ENCODE data around the gene COBL. TPM values are rescaled to one million over a fixed set of nuclear protein-coding genes. Genes with fewer than 3 reads are reported as not detected.

COBL gene
- total RNA-seq, 1 donor from 2014 or later, result 0.05 TPM

- peaks cover 70% of the 10 kb centered on the region for H3K27me3 Mint-ChIP-seq (ENCODE audit: low read depth)
- peaks cover 6% of the 10 kb centered on the region for H3K4me1 Mint-ChIP-seq
- H3K36me3 Mint-ChIP-seq (ENCODE audit: low read depth), result no peaks in the 10 kb centered on the region
- no peak for TF ChIP-seq CTCF (conservative IDR thresholded peaks at IDR 0.05)
- no peak for DNase-seq (ENCODE audit: low read depth, low spot score)
- no peaks in the 10 kb centered on the region for H3K9me3 Mint-ChIP-seq
- no peak overlapping the region for H3K27ac Mint-ChIP-seq (ENCODE audit: unreplicated experiment)
- H3K4me3 Mint-ChIP-seq, result peak overlapping the region; percentile 54
Measured at GRCh38 chr7:51313738-51314425, 2.7 kb downstream of the COBL start.

DNA sequence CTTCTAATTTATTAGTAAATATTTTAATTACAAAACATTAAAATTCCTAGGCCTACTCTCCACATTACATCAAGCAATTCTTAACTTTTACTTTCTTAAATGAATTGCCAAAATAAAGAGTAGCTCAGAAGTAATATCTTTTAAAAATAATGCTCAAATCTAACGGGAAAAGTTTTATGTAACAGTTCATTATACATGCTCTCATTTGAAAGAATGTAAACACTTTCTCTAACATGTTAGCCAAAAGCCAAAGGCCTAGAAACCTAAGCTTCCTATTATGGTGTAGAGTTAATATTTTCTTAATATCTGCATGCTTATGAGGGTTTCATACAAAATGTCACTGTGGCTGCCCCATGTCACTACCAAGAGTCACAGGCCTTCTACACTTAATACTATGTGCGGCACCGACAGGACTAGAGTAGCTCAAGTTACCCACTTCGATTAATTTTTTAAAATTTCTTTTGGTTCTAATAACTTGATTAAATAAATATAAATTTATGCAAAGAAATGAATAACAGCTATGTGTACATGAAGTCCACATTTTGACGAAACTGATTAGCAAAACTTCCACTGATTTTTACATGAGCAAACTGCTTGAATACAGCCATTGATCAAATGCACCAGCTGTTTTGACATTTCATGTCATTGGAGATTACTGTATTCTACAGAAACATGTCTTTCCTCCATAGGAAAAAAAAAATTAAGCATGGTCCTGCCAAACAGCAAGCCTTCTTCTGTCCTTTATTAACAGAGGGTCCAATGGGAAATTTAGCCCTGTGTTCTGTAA, 3.5 kb downstream of the COBL start:
- no peak for DNase-seq (ENCODE audit: low read depth, low spot score)
- H3K4me1 Mint-ChIP-seq, result peaks cover 6% of the 10 kb centered on the region
- TF ChIP-seq CTCF (conservative IDR thresholded peaks at IDR 0.05), result no peak
- no peaks in the 10 kb centered on the region for H3K9me3 Mint-ChIP-seq
- peaks cover 68% of the 10 kb centered on the region for H3K27me3 Mint-ChIP-seq (ENCODE audit: low read depth)
- no peak overlapping the region for H3K27ac Mint-ChIP-seq (ENCODE audit: unreplicated experiment)
- no peaks in the 10 kb centered on the region for H3K36me3 Mint-ChIP-seq (ENCODE audit: low read depth)
- H3K4me3 Mint-ChIP-seq, result no peak overlapping the region

DNA sequence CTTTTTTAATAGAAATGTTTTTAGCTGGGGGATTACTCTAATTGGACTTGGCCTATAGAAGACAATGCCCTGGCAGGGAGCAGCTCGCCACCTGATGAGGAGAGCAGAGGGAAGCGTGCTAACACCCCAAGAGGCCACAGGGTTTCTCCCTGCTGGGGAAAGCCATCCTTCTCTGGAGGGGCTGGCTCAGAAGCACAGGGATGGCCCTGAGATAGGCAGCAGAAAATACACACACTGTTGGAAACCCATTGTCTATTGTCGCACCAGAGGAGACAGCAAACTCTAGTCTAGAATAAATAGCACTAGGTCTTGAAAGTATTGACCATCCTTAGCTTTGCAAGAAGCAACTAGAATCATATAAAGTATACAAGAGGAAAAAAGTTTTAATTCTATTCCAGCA, 5.4 kb downstream of the COBL start:
- Mint-ChIP-seq H3K4me1 (peaks cover 6% of the 10 kb centered on the region), H3K27ac (ENCODE audit: unreplicated experiment) (peak overlapping the region; percentile 5), H3K9me3 (no peaks in the 10 kb centered on the region), H3K4me3 (no peak overlapping the region), H3K36me3 (ENCODE audit: low read depth) (no peaks in the 10 kb centered on the region), H3K27me3 (ENCODE audit: low read depth) (peaks cover 54% of the 10 kb centered on the region)
- TF ChIP-seq CTCF (conservative IDR thresholded peaks at IDR 0.05), result no peak
- DNase-seq (ENCODE audit: low read depth, low spot score), result no peak

GRCh38 chr7:51310131-51310583, 6.5 kb downstream of the COBL start:
- no peaks in the 10 kb centered on the region for H3K9me3 Mint-ChIP-seq
- DNase-seq (ENCODE audit: low read depth, low spot score), result no peak
- no peak overlapping the region for H3K27ac Mint-ChIP-seq (ENCODE audit: unreplicated experiment)
- H3K4me3 Mint-ChIP-seq, result no peak overlapping the region
- H3K4me1 Mint-ChIP-seq, result no peaks in the 10 kb centered on the region
- no peak for TF ChIP-seq CTCF (conservative IDR thresholded peaks at IDR 0.05)
- peaks cover 44% of the 10 kb centered on the region for H3K27me3 Mint-ChIP-seq (ENCODE audit: low read depth)
- H3K36me3 Mint-ChIP-seq (ENCODE audit: low read depth), result no peaks in the 10 kb centered on the region

GRCh38 chr7:51309361-51310130, 7.1 kb downstream of the COBL start:
- Mint-ChIP-seq H3K4me1 (no peaks in the 10 kb centered on the region), H3K27me3 (ENCODE audit: low read depth) (peaks cover 38% of the 10 kb centered on the region), H3K9me3 (no peaks in the 10 kb centered on the region), H3K27ac (ENCODE audit: unreplicated experiment) (no peak overlapping the region), H3K4me3 (no peak overlapping the region), H3K36me3 (ENCODE audit: low read depth) (no peaks in the 10 kb centered on the region)
- no peak for TF ChIP-seq CTCF (conservative IDR thresholded peaks at IDR 0.05)
- no peak for DNase-seq (ENCODE audit: low read depth, low spot score)

Data from neural crest cell (in vitro differentiated cells).